HCT116 (cell line): ENCODE results near the gene CCL27. TPM values are rescaled to one million over a fixed set of nuclear protein-coding genes. Genes with fewer than 3 reads are reported as not detected.

ENCODE experiments used
- ATAC-seq: fragments of 200-7000 bp; cut with Tn5 transposase; 2 replicates; pipeline ENCODE4 v1.9.1; 2020; ENCODE audit warnings: mild to moderate bottlenecking, moderate library complexity
- BruUV-seq: library from RNA; stranded (reverse); fragments of 400-500 nt; replicated peaks from 2 replicates; lab custom pipeline; 2021; lab: Mats Ljungman, UMichigan
- CTCF ChIA-PET: fragments of 300-600 bp; sonication (Branson Sonifier 250); formaldehyde crosslinking; loops from one replicate; lab custom pipeline; 2021; ENCODE audit warnings: antibody characterized with exemption; lab: Charles Lee
- POLR2A ChIA-PET: fragments of 300-600, 350-600 bp; sonication (Branson Sonifier 250); formaldehyde crosslinking; loops from one replicate; lab custom pipeline; 2021; ENCODE audit warnings: antibody characterized with exemption; lab: Charles Lee
- RAD21 ChIA-PET, 2 experiments: fragments of 300-600 bp; sonication (Branson Sonifier 250); formaldehyde crosslinking; loops; one replicate each; lab custom pipeline; 2023; ENCODE audit warnings: low total read pairs in 2 of 2; ENCODE audit not compliant: uncharacterized antibody in 2 of 2, unreplicated experiment in 2 of 2, low non-redundant PET in 1 of 2; lab: Charles Lee
- DNase-seq: peaks from one replicate; pipeline ENCODE4 v3.0.0-alpha.2; 2010; ENCODE audit warnings: low read depth, low spot score
- H2AFZ ChIP-seq: fragments of 200-600 bp; shearing (Covaris generic), sonication (generic); 2 replicates; pipeline ENCODE4 v1.6.1; 2017; ENCODE audit warnings: low read depth, mixed run types, mixed read lengths, antibody characterized with exemption, low read length; ENCODE audit not compliant: poor library complexity, severe bottlenecking
- H3K27ac ChIP-seq: 2 replicates; pipeline ENCODE4 v1.5.1; 2012; ENCODE audit warnings: low read depth, low read length
- H3K27me3 ChIP-seq: fragments of 200-600 bp; sonication (generic); 2 replicates; pipeline ENCODE4 v1.6.1; 2016; ENCODE audit warnings: mixed run types, low read length, mixed read lengths; ENCODE audit not compliant: insufficient read depth
- H3K36me3 ChIP-seq, 2 experiments: fragments of 200-500 bp in 1 of 2; fragments of 200-600 bp in 1 of 2; sonication (Bioruptor generic) in 1 of 2; sonication (generic) in 1 of 2; 2 replicates each; pipeline versions ENCODE4 v1.5.1 to v1.6.1; 2014 to 2016; ENCODE audit warnings: low read length in 2 of 2, inconsistent platforms in 1 of 2, mixed read lengths in 1 of 2, mixed run types in 1 of 2; ENCODE audit not compliant: insufficient read depth in 2 of 2, control insufficient read depth in 1 of 2
- H3K4me1 ChIP-seq, 2 experiments: fragments of 200-600 bp in 1 of 2; sonication (generic) in 1 of 2; 2 replicates each; pipeline versions ENCODE4 v1.5.1 to v1.6.1; 2012 to 2017; ENCODE audit warnings: low read length in 2 of 2, inconsistent platforms in 1 of 2, mild to moderate bottlenecking in 1 of 2, mixed read lengths in 1 of 2, mixed run types in 1 of 2, moderate library complexity in 1 of 2; ENCODE audit not compliant: insufficient read depth in 2 of 2, control insufficient read depth in 1 of 2
- H3K4me2 ChIP-seq: fragments of 200-600 bp; sonication (generic); 2 replicates; pipeline ENCODE4 v1.6.1; 2017; ENCODE audit warnings: mixed run types, low read length, mixed read lengths
- H3K4me3 ChIP-seq, 2 experiments: fragments of 200-600 bp in 1 of 2; sonication (generic) in 1 of 2; replicated peaks in 1 of 2; 2 replicates each; pipeline ENCODE4 v1.5.1; 2011 to 2016; ENCODE audit warnings: low read length in 2 of 2, control low read depth in 1 of 2, low read depth in 1 of 2, mild to moderate bottlenecking in 1 of 2, mixed read lengths in 1 of 2, mixed run types in 1 of 2
- H3K79me2 ChIP-seq: fragments of 200-600 bp; sonication (generic); 2 replicates; pipeline ENCODE4 v1.6.1; 2017; ENCODE audit warnings: mild to moderate bottlenecking, mixed run types, low read length, moderate library complexity, mixed read lengths; ENCODE audit not compliant: insufficient read depth
- H3K9ac ChIP-seq: fragments of 200-600 bp; sonication (generic); 2 replicates; pipeline ENCODE4 v1.6.1; 2016; ENCODE audit warnings: low read length, mixed read lengths
- H3K9me2 ChIP-seq: fragments of 200-600 bp; sonication (generic), shearing (Covaris generic); 2 replicates; pipeline ENCODE4 v1.6.1; 2017; ENCODE audit warnings: mixed run types, mild to moderate bottlenecking, moderate library complexity; ENCODE audit not compliant: insufficient read depth
- H3K9me3 ChIP-seq, 2 experiments: fragments of 200-500 bp in 1 of 2; fragments of 200-600 bp in 1 of 2; sonication (Bioruptor generic) in 1 of 2; sonication (generic) in 1 of 2; 2 replicates each; pipeline ENCODE4 v1.6.1; 2014 to 2017; ENCODE audit warnings: low read length in 2 of 2, mixed read lengths in 2 of 2, inconsistent platforms in 1 of 2, low read depth in 1 of 2, mild to moderate bottlenecking in 1 of 2, mixed run types in 1 of 2, moderate library complexity in 1 of 2; ENCODE audit not compliant: control insufficient read depth in 1 of 2, insufficient read depth in 1 of 2
- H4K20me1 ChIP-seq: fragments of 200-600 bp; sonication (generic), shearing (Covaris generic); 2 replicates; pipeline ENCODE4 v1.6.1; 2017; ENCODE audit warnings: mixed run types, mild to moderate bottlenecking, moderate library complexity; ENCODE audit not compliant: insufficient read depth
- ELF1 ChIP-seq: IDR thresholded peaks from 2 replicates; pipeline ENCODE4 v1.6.1; 2012; ENCODE audit warnings: low read depth, borderline replicate concordance
- EZH2 ChIP-seq: fragments of 200-600 bp; sonication (generic); IDR thresholded peaks from 2 replicates; pipeline ENCODE4 v1.6.1; 2017; ENCODE audit warnings: antibody characterized with exemption, mixed run types
- REST ChIP-seq: IDR thresholded peaks from 2 replicates; pipeline ENCODE4 v1.6.1; 2012; ENCODE audit warnings: low read depth
- SP1 ChIP-seq: IDR thresholded peaks from 2 replicates; pipeline ENCODE4 v1.6.1; 2012; ENCODE audit warnings: low read depth
- TCF7L2 ChIP-seq: IDR thresholded peaks from 2 replicates; pipeline ENCODE4 v1.7.0; 2011; ENCODE audit warnings: borderline replicate concordance, inconsistent platforms; ENCODE audit not compliant: insufficient read depth, insufficient read length; ENCODE audit errors: extremely low read depth
- ZBTB33 ChIP-seq: IDR thresholded peaks from 2 replicates; pipeline ENCODE4 v1.6.1; 2011; ENCODE audit warnings: mild to moderate bottlenecking, low read length, moderate library complexity; ENCODE audit not compliant: insufficient replicate concordance; ENCODE audit errors: extremely low read depth
- intact Hi-C: fragments of 100-400 bp; cut with micrococcal nuclease; formaldehyde crosslinking; loops from 2 replicates; pipeline ENCODE4 v1.10.0; 2022
- total RNA-seq: library from RNA; stranded (reverse); gene quantifications from one replicate; pipeline ENCODE4 v1.2.1, GENCODE V29; 2021; ENCODE audit not compliant: unreplicated experiment

Gene CCL27
- total RNA-seq, 1 experiment from 2014 or later = 1.0 TPM

- TF ChIP-seq ZBTB33 (no peak), SP1 (no peak), REST (no peak), ELF1 (no peak), TCF7L2 (no peak)
These were observed 32.4 kb upstream of the CCL27 start (continued) for GRCh38 chr9:34694811-34695210.

DNA sequence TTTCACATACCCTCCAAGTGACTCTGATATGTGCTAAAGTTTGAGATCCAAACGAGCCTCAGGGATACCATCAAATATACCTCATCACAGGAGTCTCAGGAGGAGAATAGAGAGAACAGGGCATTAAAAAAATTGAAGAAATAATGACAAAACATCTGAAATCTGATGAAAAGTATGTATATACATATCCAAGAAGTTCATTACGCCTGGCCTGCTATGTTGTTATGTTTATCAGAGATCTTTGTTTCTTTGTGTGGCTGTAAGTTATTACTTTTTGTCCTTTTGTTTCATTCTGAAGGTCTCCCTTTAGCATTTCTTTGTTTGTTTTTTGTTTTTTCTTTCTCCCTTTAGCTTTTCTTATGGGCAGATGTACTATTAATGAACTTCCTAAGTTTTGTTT lies 31.1 kb upstream of the CCL27 start:
- H3K9me2 ChIP-seq = no peaks in the 10 kb centered on the region
- ATAC-seq (no peak), DNase-seq (no peak)
- H2AFZ ChIP-seq = no peak overlapping the region
- H3K9ac ChIP-seq = no peak overlapping the region
- no peak overlapping the region for H3K4me2 ChIP-seq
- H3K36me3 ChIP-seq = no peaks in the 10 kb centered on the region
- no peak overlapping the region for H3K4me3 ChIP-seq
- H3K9me3 ChIP-seq = no peaks in the 10 kb centered on the region
- H3K79me2 ChIP-seq = no peaks in the 10 kb centered on the region
- H3K27ac ChIP-seq = no peak overlapping the region
- TF ChIP-seq REST (no peak), EZH2 (no peak)
- CTCF ChIA-PET = interaction anchor here (1.9 kb wide), 1 partner anchor 9 kb away, joined by 8 read pairs; no protein-coding TSS in a partner anchor
- POLR2A ChIA-PET = no interaction called here
- RAD21 ChIA-PET = no interaction called here
- intact Hi-C loops = no loop called here
- H3K27me3 ChIP-seq = no peaks in the 10 kb centered on the region
- BruUV-seq = no TSS peak
- no peaks in the 10 kb centered on the region for H3K4me1 ChIP-seq
- H4K20me1 ChIP-seq = no peaks in the 10 kb centered on the region
